OCI-LY7 (cell line): ENCODE data around the gene CAPN10.
"Not testable (repeated sequence)": the region's sequence is repeated elsewhere in the genome, so short reads cannot be mapped to it uniquely, and the experiment has no call there.

Experiments used
- CTCF ChIP-seq: fragments of 200-600 bp; sonication (generic); conservative IDR thresholded peaks from 2 replicates; pipeline ENCODE4 v1.5.1; 2014; ENCODE audit warnings: mild to moderate bottlenecking, antibody characterized with exemption, low read length, moderate library complexity, mixed read lengths
- EZH2phosphoT487 ChIP-seq: fragments of 200-600 bp; sonication (generic); IDR thresholded peaks from 2 replicates; pipeline ENCODE4 v1.6.1; 2018; ENCODE audit warnings: low read depth, borderline replicate concordance, mild to moderate bottlenecking, mixed run types, antibody characterized with exemption, low read length, moderate library complexity, mixed read lengths

- TF ChIP-seq CTCF = peak; percentile 66
- TF ChIP-seq EZH2phosphoT487 = not testable (repeated sequence)
Observed at GRCh38 chr2:240616860-240617666, 30.5 kb downstream of the CAPN10 start.
